SK-N-SH treated with all-trans-retinoic acid at 6 μM for 48 hours (cell line): ENCODE measurements around the gene GDAP1L1.

Source experiments
- CSDC2 ChIP-seq: fragments of 250-450 bp; sonication (Bioruptor Pico); IDR thresholded peaks from 2 replicates; pipeline ENCODE4 v1.5.0; 2020; ENCODE audit warnings: mild to moderate bottlenecking, moderate library complexity
- PATZ1 ChIP-seq: fragments of 250-450 bp; sonication (Bioruptor Pico); IDR thresholded peaks from 2 replicates; pipeline ENCODE4 v1.8.0; 2020; ENCODE audit warnings: mild to moderate bottlenecking, moderate library complexity, borderline replicate concordance
- RARB ChIP-seq: fragments of 250-450 bp; sonication (Bioruptor Pico); IDR thresholded peaks from 2 replicates; pipeline ENCODE4 v1.8.0; 2021; ENCODE audit warnings: mild to moderate bottlenecking, moderate library complexity
- ZFP3 ChIP-seq: fragments of 250-450 bp; sonication (Bioruptor Pico); IDR thresholded peaks from 2 replicates; pipeline ENCODE4 v1.5.0; 2020; ENCODE audit warnings: mild to moderate bottlenecking, moderate library complexity
- TF ChIP-seq, protein P1 (sequence below): fragments of 250-450 bp; sonication (Bioruptor Pico); IDR thresholded peaks from 2 replicates; pipeline ENCODE4 v1.5.1; 2020; ENCODE audit warnings: low read depth, mild to moderate bottlenecking, moderate library complexity

- TF ChIP-seq ZFP3 (CRISPR knock-in tag) (no peak), RARB (CRISPR knock-in tag) (no peak), CSDC2 (CRISPR knock-in tag) (no peak), PATZ1 (CRISPR knock-in tag) (no peak)
- TF ChIP-seq, protein P1, sequence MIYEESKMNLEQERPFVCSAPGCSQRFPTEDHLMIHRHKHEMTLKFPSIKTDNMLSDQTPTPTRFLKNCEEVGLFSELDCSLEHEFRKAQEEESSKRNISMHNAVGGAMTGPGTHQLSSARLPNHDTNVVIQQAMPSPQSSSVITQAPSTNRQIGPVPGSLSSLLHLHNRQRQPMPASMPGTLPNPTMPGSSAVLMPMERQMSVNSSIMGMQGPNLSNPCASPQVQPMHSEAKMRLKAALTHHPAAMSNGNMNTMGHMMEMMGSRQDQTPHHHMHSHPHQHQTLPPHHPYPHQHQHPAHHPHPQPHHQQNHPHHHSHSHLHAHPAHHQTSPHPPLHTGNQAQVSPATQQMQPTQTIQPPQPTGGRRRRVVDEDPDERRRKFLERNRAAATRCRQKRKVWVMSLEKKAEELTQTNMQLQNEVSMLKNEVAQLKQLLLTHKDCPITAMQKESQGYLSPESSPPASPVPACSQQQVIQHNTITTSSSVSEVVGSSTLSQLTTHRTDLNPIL, result no peak
These were observed 50.6 kb downstream of the GDAP1L1 start for GRCh38 chr20:44297721-44298120.
